GM18520 (cell line): ENCODE measurements around the gene AP3B2.
"Not testable (repeated sequence)": the region's sequence is repeated elsewhere in the genome, so short reads cannot be mapped to it uniquely, and the experiment has no call there.

Source experiments
- ATAC-seq: cut with Tn5 transposase; IDR thresholded peaks from one replicate; pipeline ENCODE4 v1.9.1; 2021; ENCODE audit not compliant: unreplicated experiment

AP3B2 gene

DNA sequence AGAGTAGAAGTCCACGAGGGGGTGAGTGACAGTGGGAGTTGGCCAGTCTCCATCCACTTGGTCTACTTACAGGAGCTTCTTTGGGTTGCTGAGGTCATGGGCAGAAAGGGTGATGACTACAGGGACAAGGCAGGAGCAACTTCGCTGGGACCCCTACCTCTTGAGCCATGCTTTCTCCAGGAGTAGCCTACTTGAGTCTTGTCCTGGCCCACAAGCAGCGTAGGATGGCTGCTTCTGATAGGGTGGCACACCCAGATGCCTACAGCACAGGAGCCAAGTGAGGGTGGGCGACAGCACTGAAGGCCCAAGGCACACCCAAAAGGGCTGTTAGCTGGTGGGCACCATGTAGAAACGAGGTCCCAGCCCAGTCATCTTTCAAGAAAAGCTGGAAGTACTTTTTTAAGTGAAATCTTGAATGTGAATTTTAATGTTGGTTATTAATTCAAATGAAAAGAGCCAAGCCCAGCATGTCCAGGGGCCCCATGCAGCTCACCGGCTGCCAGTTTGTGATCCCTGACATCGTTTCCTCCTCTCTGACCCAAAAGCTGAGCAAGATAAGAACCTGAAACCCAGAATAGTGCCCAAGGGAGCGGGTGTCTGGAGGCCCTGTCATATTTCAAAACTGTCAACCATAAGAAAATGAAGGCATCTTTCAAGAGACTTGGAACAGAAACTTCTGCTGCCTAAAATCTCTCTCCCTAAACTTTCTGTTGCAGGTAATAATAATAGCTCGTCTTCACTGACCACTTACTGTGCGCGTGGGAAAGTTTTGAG, 60.3 kb downstream of the AP3B2 start:
- no peak for ATAC-seq

DNA sequence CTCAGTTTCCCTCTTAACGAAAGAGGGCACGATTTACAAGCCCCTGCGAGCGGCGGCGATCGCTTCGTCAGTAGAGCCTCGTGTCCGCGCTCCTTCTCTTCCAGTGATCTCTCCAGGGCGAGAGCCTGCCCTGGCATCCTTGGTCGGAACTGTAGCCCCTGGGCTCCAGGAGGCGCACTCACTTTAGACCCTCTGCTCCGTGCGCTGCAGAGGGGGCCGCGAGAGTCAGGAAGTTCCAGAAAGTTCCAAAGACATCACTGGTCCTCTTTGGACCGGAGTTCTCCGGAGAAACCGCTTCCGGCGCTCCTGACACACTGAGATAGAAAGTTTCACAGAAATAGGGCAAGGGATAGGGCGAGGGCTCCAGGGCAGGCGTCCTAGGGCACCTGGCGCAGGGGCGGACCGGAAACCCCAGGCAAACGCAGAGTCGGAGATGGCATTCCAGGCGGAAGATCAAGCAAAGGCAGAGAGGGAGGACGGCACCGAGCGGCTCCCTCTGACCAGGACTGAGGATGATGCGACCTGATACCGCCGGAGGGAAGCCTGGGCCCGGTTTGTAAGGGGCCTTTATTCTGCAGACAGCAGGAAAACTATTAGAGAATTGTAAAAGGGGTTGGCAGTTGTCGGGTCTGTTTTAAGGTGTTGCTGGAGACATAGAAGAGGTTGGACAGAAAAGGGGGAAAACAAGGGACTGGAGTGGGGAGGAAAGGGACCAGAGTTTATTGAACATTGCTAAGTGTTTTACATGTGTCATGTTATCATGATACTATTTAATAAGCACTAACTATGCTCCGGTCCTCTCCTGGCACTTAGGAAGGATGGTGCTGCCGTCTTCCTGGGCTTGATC, 61.2 kb downstream of the AP3B2 start:
- ATAC-seq = no peak

DNA sequence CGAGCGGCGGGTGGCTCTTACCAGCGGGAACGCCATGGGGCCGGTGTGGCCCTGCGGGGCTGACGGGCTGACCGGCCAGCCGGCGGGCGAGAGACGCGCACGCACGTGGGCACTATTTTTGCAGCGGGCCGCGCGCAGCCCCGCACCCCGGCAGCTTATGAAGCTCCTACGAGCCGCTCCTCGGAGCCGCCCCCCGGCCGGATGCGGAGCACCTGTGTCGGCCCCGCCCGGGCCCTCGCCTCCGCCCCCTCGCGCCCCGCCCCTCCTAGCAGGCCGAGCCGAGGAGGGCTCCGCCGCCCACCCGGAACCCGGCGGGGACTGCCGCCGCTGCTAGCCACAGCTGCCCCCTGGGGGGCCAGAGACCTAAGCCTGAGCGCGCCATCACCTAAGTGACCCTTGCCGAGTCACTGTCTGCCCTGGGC, 61.8 kb downstream of the AP3B2 start:
- no peak for ATAC-seq

DNA sequence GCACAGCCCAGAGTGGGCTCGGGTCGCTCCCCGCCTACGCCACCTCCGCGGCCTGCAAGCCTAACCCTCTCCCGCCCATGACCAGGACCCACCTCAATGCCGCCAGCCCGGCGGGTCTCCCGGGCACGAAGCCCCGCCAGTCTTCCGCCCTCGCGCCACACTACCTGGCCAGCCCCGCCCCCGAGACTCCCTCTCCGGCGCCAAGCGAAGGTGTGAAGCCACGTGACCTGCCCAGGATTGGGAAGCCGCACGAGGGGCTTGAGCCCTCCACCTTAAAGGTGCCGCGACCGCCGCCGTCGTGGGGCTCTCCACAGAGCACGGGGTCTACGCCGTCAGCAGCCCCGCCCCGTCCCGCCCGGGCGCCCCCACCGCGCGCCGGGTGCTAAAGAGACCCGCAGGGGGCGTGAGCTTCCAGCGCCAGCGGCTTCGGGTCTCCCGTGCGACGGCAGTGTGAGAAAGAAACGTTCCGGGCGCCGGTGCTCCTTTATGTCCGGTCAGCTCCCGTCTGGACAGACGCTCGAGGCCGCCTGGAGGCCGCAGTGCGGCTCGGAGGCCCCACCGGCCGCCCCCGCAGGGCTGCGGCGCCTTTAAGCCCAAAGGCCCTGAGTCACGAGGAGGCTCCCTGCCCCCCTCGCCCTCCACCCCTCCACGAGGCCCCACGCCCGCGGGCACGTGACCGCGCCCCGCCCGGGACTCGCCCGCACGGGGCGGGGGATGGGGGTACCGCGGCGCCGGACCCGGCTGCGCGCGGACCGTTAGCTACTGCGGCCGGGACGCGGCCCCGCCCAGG, 62.4 kb downstream of the AP3B2 start, which contains the start of gene CPEB1:
TSS of gene CPEB1 (minus strand) at position 319 of the 790 bp plus-strand sequence. CDS start 18,904 bp downstream, outside the sequence.
- ATAC-seq = no peak

DNA sequence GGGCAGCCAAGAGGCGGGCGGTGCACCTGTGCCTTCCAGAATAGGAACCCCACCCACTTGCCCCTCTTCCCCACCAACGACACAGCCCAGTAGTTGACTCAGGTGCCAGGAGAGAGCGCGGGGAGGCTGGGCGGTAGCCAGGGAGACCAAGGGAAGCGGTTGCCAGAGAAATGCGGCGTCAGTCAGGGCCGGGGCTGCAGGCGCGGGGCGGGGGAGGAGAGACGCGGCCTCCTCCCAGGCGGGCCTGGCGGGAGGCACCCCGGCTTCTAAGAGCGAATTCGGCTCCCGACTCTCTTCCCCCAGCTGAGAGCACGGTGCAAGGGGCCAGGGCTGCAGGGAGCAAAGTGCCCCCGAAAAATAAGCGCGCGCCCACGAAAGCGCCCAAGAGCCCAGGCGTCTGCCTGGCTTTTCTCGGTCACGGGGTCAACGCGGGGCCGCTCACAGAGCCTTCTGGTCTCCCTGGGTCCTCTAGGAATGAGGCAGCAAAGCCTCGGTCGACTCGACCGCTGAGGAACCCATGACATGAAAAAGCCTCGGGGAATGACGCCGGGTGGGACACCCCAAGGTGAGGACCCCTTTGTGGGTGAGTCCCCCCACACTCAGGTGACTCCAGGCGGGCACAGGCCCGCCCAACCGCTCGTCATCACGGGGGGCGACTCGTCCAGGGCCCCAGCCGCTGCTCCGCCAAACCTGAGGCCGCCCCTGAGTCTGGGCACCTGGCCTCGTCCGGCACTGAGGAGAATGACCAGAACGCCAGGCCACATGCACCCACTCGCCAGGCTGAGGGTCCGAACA, 63.2 kb downstream of the AP3B2 start:
- ATAC-seq = no peak

DNA sequence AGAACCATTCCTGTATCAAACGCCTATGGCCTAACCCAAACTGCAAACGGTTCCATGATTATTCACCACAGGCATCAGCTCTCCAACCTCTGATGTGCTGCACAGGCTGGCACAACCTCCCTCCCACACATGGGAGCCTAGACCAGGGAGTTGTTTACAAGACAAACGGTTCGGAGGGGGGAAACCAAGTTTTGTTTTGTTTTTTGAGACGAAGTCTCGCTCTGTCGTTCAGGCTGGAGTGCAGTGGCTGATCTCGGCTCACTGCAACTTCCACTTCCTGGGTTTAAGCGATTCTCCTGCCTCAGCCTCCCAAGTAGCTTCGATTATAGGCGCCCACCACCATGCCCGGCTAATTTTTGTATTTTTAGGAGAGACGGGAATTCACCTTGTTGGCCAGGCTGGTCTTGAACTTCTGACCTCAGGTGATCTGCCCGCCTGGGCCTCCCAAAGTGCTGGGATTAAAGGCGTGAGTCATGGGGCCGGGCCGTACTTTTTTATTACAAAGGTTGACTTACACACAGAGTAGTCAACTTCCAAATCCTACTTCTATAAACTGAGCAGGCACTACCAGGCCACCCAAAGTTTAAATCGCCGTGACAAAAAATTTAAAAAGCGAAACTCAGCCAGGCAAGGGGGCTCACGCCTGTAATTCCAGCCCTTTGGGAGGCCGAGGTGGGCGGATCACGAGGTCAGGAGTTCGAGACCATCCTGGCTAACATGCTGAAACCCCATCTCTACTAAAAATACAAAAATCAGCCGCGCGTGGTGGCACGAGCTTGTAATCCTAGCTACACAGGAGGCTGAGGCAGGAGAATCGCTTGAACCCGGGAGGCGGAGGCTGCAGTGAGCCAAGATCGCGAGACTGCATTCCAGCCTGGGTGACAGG, 64.5 kb downstream of the AP3B2 start:
- ATAC-seq = not testable (repeated sequence)

DNA sequence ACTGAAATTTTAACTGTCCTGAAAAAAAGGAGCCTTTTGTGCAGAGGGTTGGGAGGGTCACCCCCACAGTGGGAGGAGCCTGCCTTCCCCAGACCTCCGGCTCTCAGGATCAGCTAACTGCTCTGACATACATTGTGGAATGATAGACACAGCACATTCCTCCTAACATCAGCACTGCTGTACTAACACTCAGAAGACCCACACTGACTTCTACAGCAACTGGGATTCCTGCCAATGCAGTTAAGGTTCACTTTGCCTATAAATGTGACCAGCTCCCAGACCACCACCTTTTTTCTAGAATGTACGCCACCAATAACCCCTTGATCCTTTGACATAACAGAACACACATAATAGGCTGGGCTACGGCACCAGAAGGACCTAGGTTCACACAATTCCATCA, 65.7 kb downstream of the AP3B2 start:
- no peak for ATAC-seq

DNA sequence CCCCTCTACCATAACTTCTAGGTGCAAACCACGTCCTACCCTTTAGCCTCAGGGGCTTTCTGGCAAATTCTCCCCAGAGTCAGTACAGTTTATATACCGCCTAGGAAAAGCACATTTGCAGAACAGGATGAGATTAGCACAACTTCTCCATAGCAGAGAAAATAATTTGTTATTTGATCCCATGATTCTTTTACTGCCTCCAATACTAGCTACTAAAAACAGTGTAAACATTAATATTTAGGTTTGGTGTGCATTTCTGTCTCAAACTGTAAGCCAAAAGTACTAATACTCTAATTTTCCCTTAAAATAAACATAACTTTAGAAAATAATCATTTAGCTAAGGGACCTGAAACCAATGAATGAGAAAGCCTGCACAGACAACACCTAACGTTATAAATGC, 67.0 kb downstream of the AP3B2 start:
- no peak for ATAC-seq

DNA sequence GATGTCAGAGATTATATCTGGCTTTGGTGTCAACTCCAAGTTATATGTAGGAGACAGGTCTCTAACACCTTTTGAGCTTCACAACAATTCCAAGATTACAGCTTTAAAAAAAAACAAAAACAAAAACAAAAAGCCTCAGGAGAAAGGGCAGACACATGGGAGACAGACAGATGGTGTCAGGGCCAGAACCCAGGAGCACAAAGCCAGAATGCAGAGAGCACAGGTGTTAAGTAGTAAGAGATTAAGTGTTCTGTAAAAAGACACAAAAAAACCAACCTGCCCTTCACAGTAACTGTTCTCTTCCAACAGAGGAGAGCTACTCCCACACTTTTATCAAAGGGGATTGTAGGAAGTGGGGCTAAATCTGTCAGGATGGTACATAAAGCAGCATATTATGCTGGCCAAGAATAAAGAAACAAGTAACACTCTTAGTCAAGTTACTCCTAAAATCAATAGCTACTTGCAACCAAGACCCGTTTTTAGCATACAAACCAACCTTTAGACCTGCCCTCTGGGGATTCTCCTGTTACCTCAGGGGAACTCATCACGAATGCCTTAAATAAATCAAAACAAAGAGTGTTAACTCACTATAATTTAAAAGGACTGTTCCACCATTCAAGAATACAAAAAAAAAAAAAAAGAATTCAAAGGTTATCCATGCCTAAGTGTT, 68.4 kb downstream of the AP3B2 start:
- ATAC-seq = no peak

DNA sequence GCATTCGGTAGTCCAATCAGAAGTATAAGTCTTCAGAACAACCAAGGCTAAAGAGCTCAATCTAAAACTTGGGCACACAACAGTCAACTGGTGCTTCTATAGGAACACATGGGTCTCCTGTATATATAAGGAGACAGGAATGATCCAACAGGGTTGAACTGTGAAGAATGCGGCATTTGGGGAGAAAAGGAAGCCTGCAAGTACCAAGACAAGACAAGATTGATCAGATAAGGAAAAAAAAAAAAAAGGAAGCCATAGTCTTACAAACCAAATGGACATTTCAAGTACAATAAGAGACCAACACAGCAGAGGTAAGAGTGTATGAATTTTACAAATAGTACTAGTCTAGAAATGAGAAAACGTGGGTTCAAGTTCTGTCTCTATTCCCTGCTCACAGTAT, 69.0 kb downstream of the AP3B2 start:
- no peak for ATAC-seq

DNA sequence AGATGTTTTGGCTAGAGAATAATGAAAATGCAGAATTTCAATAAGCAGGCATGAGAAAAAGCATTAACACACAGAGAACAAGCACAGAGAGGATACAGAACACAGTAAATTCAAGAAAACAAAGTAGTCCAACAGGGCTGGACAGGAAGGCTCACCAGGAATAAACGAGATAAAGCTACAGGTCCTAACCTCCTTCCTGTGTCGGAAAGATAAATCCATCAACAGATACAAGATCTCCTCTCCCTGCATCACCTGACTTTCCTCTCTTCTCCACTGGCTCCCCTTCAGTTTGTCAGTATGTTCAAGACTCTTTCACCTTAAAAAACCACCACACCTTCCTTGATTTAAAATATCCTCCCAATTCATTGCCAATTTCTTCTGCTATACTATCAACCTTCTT, 73.9 kb downstream of the AP3B2 start:
- no peak for ATAC-seq

DNA sequence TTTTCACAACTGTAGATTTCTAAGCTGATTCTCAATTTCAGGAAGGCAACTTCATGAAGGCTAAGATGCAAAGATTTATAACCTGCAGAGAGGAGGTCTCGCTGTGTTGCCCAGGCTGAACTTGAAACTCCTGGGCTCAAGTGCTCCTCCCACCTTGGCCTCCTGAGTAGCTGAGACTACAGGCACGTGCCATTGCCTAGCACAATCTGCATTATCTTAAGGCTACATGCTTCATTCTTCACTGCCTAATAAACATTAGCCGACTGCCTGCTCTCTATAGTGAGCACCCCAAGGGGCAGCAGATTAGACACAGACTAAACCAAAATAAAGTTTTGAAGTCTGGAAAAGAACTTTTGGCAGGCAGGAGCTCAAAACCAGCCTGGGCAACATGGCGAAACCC, 79.6 kb downstream of the AP3B2 start:
- ATAC-seq = no peak

DNA sequence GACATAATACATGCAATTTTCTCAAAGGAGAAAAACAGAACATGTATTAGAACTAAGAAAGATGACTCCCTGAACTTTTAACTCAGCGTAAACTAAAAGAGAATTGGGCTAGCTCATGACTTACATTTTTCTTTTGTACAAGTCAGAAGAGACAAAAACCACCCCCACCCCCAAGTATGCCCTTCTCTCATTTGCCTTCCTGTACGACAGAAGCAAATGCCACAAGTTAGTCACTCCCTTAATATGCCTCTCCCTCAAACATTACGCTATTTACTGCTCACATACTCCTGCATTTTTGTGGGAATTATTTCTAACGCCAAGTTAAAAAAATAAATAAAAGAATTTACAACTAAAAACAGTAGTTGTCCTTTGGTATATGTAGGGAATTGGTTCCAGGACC, 84.5 kb downstream of the AP3B2 start:
- ATAC-seq = no peak

DNA sequence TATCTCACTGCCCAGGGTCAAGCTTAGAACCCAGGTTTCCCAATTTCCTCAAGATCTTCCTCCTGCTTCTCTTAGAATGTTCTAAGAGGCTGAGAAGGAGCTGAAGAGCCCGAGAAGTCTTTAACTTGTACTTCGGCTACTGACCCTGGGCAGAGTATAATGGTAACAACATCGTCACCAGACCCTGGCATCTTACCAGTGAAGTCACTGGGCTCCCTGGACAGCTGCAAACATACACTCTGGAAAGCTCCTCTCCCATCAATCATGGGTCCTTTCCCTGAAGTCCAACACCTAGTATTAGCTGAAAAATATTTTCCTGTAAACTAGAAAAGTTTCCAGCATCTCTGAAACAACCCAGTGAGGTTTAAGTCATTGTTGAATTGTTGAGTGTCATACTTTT, 85.2 kb downstream of the AP3B2 start:
- ATAC-seq = no peak

DNA sequence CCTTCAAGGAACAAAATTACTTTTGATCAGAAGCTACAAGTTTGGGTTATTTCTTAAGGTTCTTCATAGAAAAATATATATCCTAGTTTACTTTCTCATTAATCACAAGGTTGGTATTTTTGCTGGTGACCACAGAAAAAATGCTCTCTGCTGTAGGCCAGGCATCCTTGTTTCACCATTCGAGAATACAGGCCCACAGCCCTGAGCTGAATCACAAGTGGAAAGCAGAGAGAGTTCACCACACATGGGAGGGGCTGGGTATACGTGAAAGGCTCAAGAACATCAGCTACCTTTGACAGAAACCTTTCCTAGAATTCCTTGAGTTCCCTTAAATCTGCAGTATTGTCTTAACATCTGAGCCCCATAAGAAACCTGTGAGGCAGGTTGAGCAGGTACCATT, 85.7 kb downstream of the AP3B2 start:
- no peak for ATAC-seq

DNA sequence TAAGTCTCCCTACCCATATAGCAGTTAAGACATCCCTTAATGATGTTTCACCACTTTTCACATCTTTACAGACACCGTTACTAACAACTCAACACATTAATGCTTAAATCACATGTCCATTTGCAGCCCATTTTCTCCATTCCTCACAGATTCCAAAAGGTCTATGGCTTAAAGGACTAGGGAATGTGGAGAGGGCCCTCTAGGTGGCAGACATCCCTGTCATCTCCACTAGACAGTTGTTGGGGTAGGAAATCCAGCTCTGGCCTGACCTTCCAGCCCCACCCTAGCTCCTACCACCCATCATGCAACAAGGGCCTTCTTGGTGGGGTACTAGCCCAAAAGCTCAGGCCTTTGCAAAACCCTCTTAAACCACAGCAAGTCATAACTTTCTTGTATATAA, 87.7 kb downstream of the AP3B2 start:
- no peak for ATAC-seq

DNA sequence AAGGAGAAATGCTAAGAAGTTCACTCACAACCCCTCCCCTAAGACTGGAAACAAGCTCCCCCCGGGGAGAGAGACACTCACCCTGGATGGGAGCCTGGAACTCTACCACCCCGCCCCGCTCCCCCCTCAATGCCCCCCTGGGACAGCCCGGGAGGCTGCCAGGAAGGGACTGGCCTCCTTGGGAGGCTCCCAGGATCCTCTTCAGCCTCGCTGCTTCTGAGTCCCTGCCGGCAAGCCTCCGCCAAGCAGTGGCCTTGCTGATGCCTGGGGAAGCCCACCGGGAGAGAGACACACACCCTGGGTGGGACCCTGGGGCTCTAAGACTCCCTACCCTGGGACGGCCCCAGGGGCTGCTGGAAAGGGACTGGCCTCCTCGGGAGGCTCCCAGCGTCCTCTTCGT, 95.9 kb downstream of the AP3B2 start:
- ATAC-seq = no peak

DNA sequence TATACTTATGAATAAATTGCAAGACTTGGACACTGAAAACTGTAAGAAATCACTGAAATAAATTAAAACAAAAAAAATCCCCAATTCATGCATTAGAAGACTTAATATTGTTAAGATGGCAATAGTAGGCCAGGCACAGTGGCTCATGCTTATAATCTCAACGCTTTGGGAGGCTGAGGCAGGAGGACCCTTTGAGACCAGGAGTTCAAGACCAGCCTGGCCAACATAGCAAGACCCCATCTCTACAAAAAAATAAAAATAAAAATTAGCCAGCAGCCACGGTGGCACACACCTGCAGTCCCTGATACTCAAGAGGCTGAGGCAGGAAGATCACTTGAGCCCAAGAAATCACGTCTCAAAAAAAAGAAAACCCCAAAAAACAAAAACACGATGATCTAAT, 98.3 kb downstream of the AP3B2 start:
- no peak for ATAC-seq
